Adipocyte (in vitro differentiated cells): ENCODE results near the gene RASA4.
"Not testable (repeated sequence)": the region's sequence is repeated elsewhere in the genome, so short reads cannot be mapped to it uniquely, and the experiment has no call there.

ENCODE experiments used
- DNase-seq: peaks from one replicate; pipeline ENCODE4 v3.0.0-alpha.2; 2015; ENCODE audit warnings: low read depth
- H3K27me3 ChIP-seq: replicated peaks from 2 replicates; pipeline ENCODE4 v1.7.0; 2013; ENCODE audit warnings: mild to moderate bottlenecking, low read length, moderate library complexity; ENCODE audit not compliant: control insufficient read depth, insufficient read depth
- H3K36me3 ChIP-seq: 2 replicates; pipeline ENCODE4 v1.7.0; 2013; ENCODE audit warnings: low read length, mild to moderate bottlenecking, moderate library complexity; ENCODE audit not compliant: control insufficient read depth, insufficient read depth, severe bottlenecking
- H3K4me1 ChIP-seq: 2 replicates; pipeline ENCODE4 v1.7.0; 2013; ENCODE audit warnings: mild to moderate bottlenecking, low read length, moderate library complexity; ENCODE audit not compliant: control insufficient read depth, insufficient read depth
- H3K4me3 ChIP-seq: 2 replicates; pipeline ENCODE4 v1.7.0; 2013; ENCODE audit warnings: mild to moderate bottlenecking, low read length, moderate library complexity
- H3K9ac ChIP-seq: 2 replicates; pipeline ENCODE4 v1.7.0; 2013; ENCODE audit warnings: mild to moderate bottlenecking, low read length, moderate library complexity
- H3K9me3 ChIP-seq: 2 replicates; pipeline ENCODE4 v1.7.0; 2013; ENCODE audit warnings: mild to moderate bottlenecking, low read length, moderate library complexity; ENCODE audit not compliant: control insufficient read depth

The RASA4 gene

DNA sequence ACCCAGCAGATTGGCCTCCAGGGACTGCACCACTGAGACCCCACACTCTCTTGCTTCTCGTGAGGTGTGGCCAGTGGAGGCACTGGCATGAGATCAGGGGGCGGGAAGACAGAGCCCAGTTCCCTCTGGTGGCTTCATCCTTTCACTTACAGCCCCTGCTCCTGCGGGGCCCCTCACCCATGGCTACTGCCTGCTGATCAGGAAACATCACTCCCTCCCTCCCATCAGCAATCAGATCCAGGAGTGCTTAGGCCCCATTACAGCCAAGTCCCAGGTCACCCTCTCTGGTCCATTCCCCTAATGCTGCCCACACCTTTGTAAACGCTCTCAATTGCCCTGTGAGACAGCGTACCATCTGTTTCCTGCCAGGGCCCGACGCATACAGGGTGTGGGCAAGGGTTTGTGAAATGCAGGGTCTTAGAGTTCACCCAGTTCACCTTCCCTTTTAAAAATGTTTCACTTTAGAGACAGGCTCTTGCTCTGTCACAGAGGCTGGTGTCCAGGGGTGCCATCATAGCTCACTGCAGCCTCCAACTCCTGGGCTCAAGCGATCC, 81.4 kb downstream of the RASA4 start:
- not testable (repeated sequence) for H3K27me3 ChIP-seq, H3K9ac ChIP-seq, DNase-seq, H3K9me3 ChIP-seq, H3K4me3 ChIP-seq, H3K4me1 ChIP-seq, H3K36me3 ChIP-seq

DNA sequence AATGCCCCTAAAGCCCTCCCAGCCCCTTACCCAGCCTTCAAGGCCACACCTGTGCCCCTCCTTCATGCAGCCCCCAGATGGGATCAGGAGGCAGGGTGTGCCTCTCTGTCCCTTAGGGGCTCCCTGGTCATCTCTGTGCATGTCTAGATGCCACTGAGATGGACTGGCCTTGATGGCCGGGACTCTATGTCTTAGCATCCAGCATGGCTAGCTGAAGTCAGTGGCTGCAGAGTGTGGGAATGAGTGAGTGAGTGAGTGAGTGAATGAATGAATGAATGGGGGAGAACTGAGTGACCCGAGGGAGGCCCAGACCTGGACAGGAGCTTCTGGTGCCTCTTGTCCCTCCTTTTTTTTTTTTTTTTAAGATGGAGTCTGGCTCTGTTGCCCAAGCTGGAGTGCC, 84.4 kb downstream of the RASA4 start:
- H3K9me3 ChIP-seq, H3K36me3 ChIP-seq, H3K4me3 ChIP-seq, H3K9ac ChIP-seq, H3K4me1 ChIP-seq, DNase-seq, H3K27me3 ChIP-seq: not testable (repeated sequence)

DNA sequence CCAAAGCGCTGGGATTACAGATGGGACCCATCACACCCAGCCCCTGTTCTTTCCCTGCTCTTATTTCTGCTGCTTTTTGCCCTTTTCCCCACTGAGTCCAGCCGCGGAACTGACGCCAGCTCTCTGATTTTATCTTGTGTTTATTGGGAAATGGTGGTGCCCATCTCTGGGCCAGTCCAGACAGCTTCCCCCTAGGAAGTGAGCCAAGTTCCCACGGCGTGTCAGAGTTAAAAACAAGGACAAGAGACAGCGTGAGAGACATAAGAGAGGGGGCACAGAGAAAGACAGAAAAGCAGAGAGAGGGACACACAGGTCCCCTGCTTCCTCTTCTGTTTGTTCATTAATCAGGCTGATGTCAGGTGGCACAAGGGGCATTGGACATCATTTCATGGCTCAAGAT, 85.0 kb downstream of the RASA4 start:
- not testable (repeated sequence) for H3K36me3 ChIP-seq

GRCh38 chr7:102527822-102528793, 88.4 kb downstream of the RASA4 start:
- H3K9me3 ChIP-seq, H3K36me3 ChIP-seq, H3K4me3 ChIP-seq, DNase-seq, H3K9ac ChIP-seq, H3K27me3 ChIP-seq, H3K4me1 ChIP-seq: not testable (repeated sequence)

More for the DNA sequence above, 85.0 kb downstream of the RASA4 start:
- H3K27me3 ChIP-seq, H3K9me3 ChIP-seq, DNase-seq, H3K4me3 ChIP-seq, H3K9ac ChIP-seq, H3K4me1 ChIP-seq: not testable (repeated sequence)

DNA sequence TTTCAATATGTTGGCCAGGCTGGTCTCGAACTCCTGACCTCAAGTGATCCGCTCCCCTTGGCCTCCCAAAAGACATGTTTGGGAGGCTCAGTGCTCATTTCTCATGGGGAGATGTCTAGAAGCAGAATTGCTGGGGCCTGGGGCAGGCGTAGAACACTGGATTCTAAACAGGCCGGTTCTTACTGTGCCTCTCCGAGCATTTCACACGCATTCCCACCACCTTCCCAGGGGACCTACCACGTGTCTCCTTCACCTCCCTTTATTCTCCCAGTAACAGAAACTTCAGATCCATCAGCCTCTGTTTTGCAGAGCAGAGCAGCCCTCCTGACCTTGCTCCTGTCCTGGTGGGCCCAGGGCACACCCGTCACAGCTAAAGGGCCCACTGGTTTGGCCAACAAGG, 89.4 kb downstream of the RASA4 start:
- H3K4me1 ChIP-seq, DNase-seq, H3K9ac ChIP-seq, H3K4me3 ChIP-seq, H3K27me3 ChIP-seq, H3K9me3 ChIP-seq, H3K36me3 ChIP-seq: not testable (repeated sequence)

GRCh38 chr7:102524803-102525202, 91.8 kb downstream of the RASA4 start:
- not testable (repeated sequence) for H3K9ac ChIP-seq, H3K27me3 ChIP-seq, H3K4me3 ChIP-seq, DNase-seq, H3K36me3 ChIP-seq, H3K9me3 ChIP-seq, H3K4me1 ChIP-seq
